Activated gamma-delta T cell (primary cell): ENCODE results near the gene NCMAP.
A peak's percentile ranks its signal among the peaks of the same experiment; 100 is the strongest.
"Not testable (repeated sequence)": the region's sequence is repeated elsewhere in the genome, so short reads cannot be mapped to it uniquely, and the experiment has no call there.

Source experiments
- DNase-seq: peaks from one replicate; lab custom pipeline; 2025; lab: John Stamatoyannopoulos, UW
- total RNA-seq, 2 donors: gene quantifications; one replicate each; lab custom pipeline; 2026; lab: John Stamatoyannopoulos, UW

NCMAP gene
- total RNA-seq = 0.26 to 0.79 reads per million in 2 donors

GRCh38 chr1:24555591-24556413, at the start of gene NCMAP:
Gene NCMAP (plus strand): TSS chr1:24556087. CDS start chr1:24595431, 39,344 bp downstream.
- no peak for DNase-seq

GRCh38 chr1:24506691-24507381, 49.1 kb upstream of the NCMAP start:
- no peak for DNase-seq

GRCh38 chr1:24507405-24507804, 48.5 kb upstream of the NCMAP start:
- no peak for DNase-seq

- no peak for DNase-seq
These were observed 47.0 kb upstream of the NCMAP start for GRCh38 chr1:24508911-24509310.

- no peak for DNase-seq
These were observed 42.2 kb upstream of the NCMAP start for GRCh38 chr1:24513706-24514105.

- no peak for DNase-seq
These were observed 40.9 kb upstream of the NCMAP start for GRCh38 chr1:24514946-24515345.

GRCh38 chr1:24515671-24516209, 40.1 kb upstream of the NCMAP start:
- not testable (repeated sequence) for DNase-seq

GRCh38 chr1:24516506-24516905, 39.4 kb upstream of the NCMAP start:
- no peak for DNase-seq

GRCh38 chr1:24517898-24518297, 38.0 kb upstream of the NCMAP start:
- no peak for DNase-seq

GRCh38 chr1:24520282-24520681, 35.6 kb upstream of the NCMAP start:
- not testable (repeated sequence) for DNase-seq

GRCh38 chr1:24525606-24526005, 30.3 kb upstream of the NCMAP start:
- no peak for DNase-seq

- DNase-seq = no peak
These were observed 29.8 kb upstream of the NCMAP start for GRCh38 chr1:24526045-24526444.

- DNase-seq = no peak
These were observed 28.8 kb upstream of the NCMAP start for GRCh38 chr1:24526940-24527542.

GRCh38 chr1:24528744-24529143, 27.1 kb upstream of the NCMAP start:
- no peak for DNase-seq

GRCh38 chr1:24529292-24529691, 26.6 kb upstream of the NCMAP start:
- DNase-seq = not testable (repeated sequence)

- peak; percentile 71 for DNase-seq
These were observed 20.9 kb upstream of the NCMAP start for GRCh38 chr1:24535021-24535424.

- no peak for DNase-seq
These were observed 20.1 kb upstream of the NCMAP start for GRCh38 chr1:24535778-24536177.

- no peak for DNase-seq
These were observed 19.5 kb upstream of the NCMAP start for GRCh38 chr1:24536391-24536840.

GRCh38 chr1:24540051-24540905, 15.6 kb upstream of the NCMAP start:
- DNase-seq = no peak

- DNase-seq = no peak
These were observed 14.8 kb upstream of the NCMAP start for GRCh38 chr1:24540906-24541710.
